ENCODE results near the gene ZNF570.

ZNF570 gene

DNA sequence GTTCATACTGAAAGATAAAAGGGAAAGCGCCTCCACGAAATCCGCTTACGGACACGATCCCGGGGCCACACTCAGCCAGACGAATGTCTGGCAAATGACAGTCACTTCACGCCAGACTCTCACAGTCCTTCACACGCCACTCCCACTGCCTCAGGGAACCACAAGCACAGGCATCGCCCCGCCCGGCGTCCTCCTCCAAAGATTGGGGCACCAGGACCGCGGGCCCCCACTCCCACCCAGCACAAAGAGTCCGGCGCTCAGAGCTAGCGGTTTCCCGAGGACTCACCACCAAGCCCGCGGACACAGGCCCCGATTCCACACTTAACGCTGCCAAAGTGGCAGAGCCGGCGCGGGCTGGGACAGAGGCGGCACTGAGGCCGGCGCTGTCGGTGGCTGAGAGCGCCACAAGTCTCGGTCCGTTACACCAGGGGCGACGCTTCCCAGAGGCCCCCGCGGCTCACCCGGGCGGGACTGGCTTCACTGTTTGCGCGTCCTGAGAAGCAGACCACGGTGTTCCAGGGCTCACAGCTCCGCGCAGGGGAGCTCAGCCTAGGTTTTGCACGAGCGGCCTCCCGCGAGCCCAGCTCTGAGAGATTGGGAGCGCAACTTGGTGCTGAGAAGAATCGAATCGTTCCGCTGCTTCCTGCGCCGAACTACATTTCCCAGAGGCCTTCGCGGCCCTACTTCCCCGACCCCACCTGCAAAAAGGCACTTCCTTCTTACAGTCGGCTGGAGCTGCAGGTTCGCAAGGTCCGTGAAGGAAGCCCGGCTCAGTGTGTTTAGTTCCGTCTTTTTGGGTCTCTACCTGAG, 2.2 kb upstream of the ZNF570 start, which contains the start of gene ZNF569 (continued):
- TF ChIP-seq, protein P1, sequence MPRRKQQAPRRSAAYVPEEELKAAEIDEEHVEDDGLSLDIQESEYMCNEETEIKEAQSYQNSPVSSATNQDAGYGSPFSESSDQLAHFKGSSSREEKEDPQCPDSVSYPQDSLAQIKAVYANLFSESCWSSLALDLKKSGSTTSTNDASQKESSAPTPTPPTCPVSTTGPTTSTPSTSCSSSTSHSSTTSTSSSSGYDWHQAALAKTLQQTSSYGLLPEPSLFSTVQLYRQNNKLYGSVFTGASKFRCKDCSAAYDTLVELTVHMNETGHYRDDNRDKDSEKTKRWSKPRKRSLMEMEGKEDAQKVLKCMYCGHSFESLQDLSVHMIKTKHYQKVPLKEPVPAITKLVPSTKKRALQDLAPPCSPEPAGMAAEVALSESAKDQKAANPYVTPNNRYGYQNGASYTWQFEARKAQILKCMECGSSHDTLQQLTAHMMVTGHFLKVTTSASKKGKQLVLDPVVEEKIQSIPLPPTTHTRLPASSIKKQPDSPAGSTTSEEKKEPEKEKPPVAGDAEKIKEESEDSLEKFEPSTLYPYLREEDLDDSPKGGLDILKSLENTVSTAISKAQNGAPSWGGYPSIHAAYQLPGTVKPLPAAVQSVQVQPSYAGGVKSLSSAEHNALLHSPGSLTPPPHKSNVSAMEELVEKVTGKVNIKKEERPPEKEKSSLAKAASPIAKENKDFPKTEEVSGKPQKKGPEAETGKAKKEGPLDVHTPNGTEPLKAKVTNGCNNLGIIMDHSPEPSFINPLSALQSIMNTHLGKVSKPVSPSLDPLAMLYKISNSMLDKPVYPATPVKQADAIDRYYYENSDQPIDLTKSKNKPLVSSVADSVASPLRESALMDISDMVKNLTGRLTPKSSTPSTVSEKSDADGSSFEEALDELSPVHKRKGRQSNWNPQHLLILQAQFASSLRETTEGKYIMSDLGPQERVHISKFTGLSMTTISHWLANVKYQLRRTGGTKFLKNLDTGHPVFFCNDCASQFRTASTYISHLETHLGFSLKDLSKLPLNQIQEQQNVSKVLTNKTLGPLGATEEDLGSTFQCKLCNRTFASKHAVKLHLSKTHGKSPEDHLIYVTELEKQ (tag by site-specific recombination; IDR thresholded peaks at IDR 0.05; ENCODE audit: borderline replicate concordance): peak; percentile 7; the same call in 1 of the 2 replicates
- TF ChIP-seq ZNF560 (tag by site-specific recombination; IDR thresholded peaks at IDR 0.05; ENCODE audit: borderline replicate concordance): peak; percentile 79
- peak; percentile 61 for TF ChIP-seq KLF7 (tag by site-specific recombination; IDR thresholded peaks at IDR 0.05; ENCODE audit: borderline replicate concordance)
- TF ChIP-seq, protein P2, sequence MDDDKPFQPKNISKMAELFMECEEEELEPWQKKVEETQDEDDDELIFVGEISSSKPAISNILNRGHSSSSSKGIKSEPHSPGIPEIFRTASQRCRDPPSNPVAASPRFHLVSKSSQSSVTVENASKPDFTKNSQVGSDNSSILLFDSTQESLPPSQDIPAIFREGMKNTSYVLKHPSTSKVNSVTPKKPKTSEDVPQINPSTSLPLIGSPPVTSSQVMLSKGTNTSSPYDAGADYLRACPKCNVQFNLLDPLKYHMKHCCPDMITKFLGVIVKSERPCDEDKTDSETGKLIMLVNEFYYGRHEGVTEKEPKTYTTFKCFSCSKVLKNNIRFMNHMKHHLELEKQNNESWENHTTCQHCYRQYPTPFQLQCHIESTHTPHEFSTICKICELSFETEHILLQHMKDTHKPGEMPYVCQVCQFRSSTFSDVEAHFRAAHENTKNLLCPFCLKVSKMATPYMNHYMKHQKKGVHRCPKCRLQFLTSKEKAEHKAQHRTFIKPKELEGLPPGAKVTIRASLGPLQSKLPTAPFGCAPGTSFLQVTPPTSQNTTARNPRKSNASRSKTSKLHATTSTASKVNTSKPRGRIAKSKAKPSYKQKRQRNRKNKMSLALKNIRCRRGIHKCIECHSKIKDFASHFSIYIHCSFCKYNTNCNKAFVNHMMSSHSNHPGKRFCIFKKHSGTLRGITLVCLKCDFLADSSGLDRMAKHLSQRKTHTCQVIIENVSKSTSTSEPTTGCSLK (tag by site-specific recombination; IDR thresholded peaks at IDR 0.05): no peak
- TF ChIP-seq ZNF174 (tag by site-specific recombination; IDR thresholded peaks at IDR 0.05): no peak
- TF ChIP-seq, protein P3, sequence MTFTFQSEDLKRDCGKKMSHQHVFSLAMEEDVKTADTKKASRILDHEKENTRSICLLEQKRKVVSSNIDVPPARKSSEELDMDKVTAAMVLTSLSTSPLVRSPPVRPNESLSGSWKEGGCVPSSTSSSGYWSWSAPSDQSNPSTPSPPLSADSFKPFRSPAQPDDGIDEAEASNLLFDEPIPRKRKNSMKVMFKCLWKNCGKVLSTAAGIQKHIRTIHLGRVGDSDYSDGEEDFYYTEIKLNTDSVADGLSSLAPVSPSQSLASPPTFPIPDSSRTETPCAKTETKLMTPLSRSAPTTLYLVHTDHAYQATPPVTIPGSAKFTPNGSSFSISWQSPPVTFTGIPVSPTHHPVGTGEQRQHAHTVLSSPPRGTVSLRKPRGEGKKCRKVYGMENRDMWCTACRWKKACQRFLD (tag by site-specific recombination; IDR thresholded peaks at IDR 0.05): no peak
- no peak for TF ChIP-seq ZNF423 (tag by site-specific recombination; IDR thresholded peaks at IDR 0.05)
- no peak for TF ChIP-seq ZNF23 (tag by site-specific recombination; IDR thresholded peaks at IDR 0.05; ENCODE audit: borderline replicate concordance)
- TF ChIP-seq ZNF354C (tag by site-specific recombination; IDR thresholded peaks at IDR 0.05; ENCODE audit: borderline replicate concordance, low read depth): no peak
- TF ChIP-seq, protein P4, sequence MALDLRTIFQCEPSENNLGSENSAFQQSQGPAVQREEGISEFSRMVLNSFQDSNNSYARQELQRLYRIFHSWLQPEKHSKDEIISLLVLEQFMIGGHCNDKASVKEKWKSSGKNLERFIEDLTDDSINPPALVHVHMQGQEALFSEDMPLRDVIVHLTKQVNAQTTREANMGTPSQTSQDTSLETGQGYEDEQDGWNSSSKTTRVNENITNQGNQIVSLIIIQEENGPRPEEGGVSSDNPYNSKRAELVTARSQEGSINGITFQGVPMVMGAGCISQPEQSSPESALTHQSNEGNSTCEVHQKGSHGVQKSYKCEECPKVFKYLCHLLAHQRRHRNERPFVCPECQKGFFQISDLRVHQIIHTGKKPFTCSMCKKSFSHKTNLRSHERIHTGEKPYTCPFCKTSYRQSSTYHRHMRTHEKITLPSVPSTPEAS (tag by site-specific recombination; IDR thresholded peaks at IDR 0.05): peak; percentile 61; the same call in 1 of the 2 replicates
- TF ChIP-seq ZNF404 (tag by site-specific recombination; IDR thresholded peaks at IDR 0.05): no peak
- TF ChIP-seq ZNF311 (tag by site-specific recombination; IDR thresholded peaks at IDR 0.05; ENCODE audit: borderline replicate concordance): no peak
- TF ChIP-seq ZNF132 (tag by site-specific recombination; IDR thresholded peaks at IDR 0.05; ENCODE audit: borderline replicate concordance): no peak
- peak; percentile 80; the same call in 1 of the 2 replicates for TF ChIP-seq ZNF558 (tag by site-specific recombination; IDR thresholded peaks at IDR 0.05)
- 0 out of 2 replicates have a peak, but pooled peaks have one; percentile 9 for TF ChIP-seq BCL11B (tag by site-specific recombination; IDR thresholded peaks at IDR 0.05; ENCODE audit: low read depth)
- peak; percentile 80 for TF ChIP-seq ZNF350 (tag by site-specific recombination; IDR thresholded peaks at IDR 0.05)
- peak; percentile 94 for TF ChIP-seq ZNF610 (tag by site-specific recombination; IDR thresholded peaks at IDR 0.05; ENCODE audit: borderline replicate concordance)
- TF ChIP-seq RBAK (tag by site-specific recombination; IDR thresholded peaks at IDR 0.05): no peak
- TF ChIP-seq ZNF146 (tag by site-specific recombination; IDR thresholded peaks at IDR 0.05): peak; percentile 44
- 0 out of 2 replicates have a peak, but pooled peaks have one; percentile 18 for TF ChIP-seq ZNF416 (tag by site-specific recombination; IDR thresholded peaks at IDR 0.05)
- TF ChIP-seq ZNF211 (tag by site-specific recombination; IDR thresholded peaks at IDR 0.05; ENCODE audit: low read depth): 0 out of 2 replicates have a peak, but pooled peaks have one; percentile 10
- TF ChIP-seq, protein P5, sequence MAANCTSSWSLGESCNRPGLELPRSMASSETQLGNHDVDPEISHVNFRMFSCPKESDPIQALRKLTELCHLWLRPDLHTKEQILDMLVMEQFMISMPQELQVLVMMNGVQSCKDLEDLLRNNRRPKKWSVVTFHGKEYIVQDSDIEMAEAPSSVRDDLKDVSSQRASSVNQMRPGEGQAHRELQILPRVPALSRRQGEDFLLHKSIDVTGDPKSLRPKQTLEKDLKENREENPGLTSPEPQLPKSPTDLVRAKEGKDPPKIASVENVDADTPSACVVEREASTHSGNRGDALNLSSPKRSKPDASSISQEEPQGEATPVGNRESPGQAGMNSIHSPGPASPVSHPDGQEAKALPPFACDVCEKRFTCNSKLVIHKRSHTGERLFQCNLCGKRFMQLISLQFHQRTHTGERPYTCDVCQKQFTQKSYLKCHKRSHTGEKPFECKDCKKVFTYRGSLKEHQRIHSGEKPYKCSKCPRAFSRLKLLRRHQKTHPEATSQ (tag by site-specific recombination; IDR thresholded peaks at IDR 0.05): peak; percentile 70
- TF ChIP-seq, protein P6, sequence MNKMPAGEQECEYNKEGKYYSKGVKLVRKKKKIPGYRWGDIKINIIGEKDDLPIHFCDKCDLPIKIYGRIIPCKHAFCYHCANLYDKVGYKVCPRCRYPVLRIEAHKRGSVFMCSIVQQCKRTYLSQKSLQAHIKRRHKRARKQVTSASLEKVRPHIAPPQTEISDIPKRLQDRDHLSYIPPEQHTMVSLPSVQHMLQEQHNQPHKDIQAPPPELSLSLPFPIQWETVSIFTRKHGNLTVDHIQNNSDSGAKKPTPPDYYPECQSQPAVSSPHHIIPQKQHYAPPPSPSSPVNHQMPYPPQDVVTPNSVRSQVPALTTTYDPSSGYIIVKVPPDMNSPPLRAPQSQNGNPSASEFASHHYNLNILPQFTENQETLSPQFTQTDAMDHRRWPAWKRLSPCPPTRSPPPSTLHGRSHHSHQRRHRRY (tag by site-specific recombination; IDR thresholded peaks at IDR 0.05): no peak
- no peak for TF ChIP-seq HOXD13 (CRISPR knock-in tag; IDR thresholded peaks at IDR 0.05; ENCODE audit: borderline replicate concordance)
- TF ChIP-seq ZNF214 (tag by site-specific recombination; IDR thresholded peaks at IDR 0.05; ENCODE audit: borderline replicate concordance): no peak
- TF ChIP-seq, protein P7, sequence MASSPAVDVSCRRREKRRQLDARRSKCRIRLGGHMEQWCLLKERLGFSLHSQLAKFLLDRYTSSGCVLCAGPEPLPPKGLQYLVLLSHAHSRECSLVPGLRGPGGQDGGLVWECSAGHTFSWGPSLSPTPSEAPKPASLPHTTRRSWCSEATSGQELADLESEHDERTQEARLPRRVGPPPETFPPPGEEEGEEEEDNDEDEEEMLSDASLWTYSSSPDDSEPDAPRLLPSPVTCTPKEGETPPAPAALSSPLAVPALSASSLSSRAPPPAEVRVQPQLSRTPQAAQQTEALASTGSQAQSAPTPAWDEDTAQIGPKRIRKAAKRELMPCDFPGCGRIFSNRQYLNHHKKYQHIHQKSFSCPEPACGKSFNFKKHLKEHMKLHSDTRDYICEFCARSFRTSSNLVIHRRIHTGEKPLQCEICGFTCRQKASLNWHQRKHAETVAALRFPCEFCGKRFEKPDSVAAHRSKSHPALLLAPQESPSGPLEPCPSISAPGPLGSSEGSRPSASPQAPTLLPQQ (tag by site-specific recombination; IDR thresholded peaks at IDR 0.05): peak; percentile 82

Data from HEK293 (cell line).